Panc1 (cell line): ENCODE results near the gene RNF168.

Source experiments
- TF ChIP-seq, protein P1 (sequence below): fragments of 450-650 bp; IDR thresholded peaks from 2 replicates; pipeline ENCODE4 v1.5.1; 2017; ENCODE audit warnings: mild to moderate bottlenecking
- TF ChIP-seq, protein P2 (sequence below), 2 experiments: IDR thresholded peaks; 2 replicates each; pipeline ENCODE4 v1.6.1; 2011 to 2012; ENCODE audit warnings: low read depth in 2 of 2, control low read depth in 1 of 2, low read length in 1 of 2, mild to moderate bottlenecking in 1 of 2, moderate library complexity in 1 of 2; ENCODE audit not compliant: insufficient read depth in 1 of 2

- TF ChIP-seq, protein P1, sequence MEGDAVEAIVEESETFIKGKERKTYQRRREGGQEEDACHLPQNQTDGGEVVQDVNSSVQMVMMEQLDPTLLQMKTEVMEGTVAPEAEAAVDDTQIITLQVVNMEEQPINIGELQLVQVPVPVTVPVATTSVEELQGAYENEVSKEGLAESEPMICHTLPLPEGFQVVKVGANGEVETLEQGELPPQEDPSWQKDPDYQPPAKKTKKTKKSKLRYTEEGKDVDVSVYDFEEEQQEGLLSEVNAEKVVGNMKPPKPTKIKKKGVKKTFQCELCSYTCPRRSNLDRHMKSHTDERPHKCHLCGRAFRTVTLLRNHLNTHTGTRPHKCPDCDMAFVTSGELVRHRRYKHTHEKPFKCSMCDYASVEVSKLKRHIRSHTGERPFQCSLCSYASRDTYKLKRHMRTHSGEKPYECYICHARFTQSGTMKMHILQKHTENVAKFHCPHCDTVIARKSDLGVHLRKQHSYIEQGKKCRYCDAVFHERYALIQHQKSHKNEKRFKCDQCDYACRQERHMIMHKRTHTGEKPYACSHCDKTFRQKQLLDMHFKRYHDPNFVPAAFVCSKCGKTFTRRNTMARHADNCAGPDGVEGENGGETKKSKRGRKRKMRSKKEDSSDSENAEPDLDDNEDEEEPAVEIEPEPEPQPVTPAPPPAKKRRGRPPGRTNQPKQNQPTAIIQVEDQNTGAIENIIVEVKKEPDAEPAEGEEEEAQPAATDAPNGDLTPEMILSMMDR = no peak
- TF ChIP-seq, protein P2, sequence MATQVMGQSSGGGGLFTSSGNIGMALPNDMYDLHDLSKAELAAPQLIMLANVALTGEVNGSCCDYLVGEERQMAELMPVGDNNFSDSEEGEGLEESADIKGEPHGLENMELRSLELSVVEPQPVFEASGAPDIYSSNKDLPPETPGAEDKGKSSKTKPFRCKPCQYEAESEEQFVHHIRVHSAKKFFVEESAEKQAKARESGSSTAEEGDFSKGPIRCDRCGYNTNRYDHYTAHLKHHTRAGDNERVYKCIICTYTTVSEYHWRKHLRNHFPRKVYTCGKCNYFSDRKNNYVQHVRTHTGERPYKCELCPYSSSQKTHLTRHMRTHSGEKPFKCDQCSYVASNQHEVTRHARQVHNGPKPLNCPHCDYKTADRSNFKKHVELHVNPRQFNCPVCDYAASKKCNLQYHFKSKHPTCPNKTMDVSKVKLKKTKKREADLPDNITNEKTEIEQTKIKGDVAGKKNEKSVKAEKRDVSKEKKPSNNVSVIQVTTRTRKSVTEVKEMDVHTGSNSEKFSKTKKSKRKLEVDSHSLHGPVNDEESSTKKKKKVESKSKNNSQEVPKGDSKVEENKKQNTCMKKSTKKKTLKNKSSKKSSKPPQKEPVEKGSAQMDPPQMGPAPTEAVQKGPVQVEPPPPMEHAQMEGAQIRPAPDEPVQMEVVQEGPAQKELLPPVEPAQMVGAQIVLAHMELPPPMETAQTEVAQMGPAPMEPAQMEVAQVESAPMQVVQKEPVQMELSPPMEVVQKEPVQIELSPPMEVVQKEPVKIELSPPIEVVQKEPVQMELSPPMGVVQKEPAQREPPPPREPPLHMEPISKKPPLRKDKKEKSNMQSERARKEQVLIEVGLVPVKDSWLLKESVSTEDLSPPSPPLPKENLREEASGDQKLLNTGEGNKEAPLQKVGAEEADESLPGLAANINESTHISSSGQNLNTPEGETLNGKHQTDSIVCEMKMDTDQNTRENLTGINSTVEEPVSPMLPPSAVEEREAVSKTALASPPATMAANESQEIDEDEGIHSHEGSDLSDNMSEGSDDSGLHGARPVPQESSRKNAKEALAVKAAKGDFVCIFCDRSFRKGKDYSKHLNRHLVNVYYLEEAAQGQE (IDR thresholded peaks at IDR 0.05; ENCODE audit: insufficient read depth in 1 of 2, low read depth in 2 of 2, low read length in 1 of 2) = no peak
Observed at GRCh38 chr3:196431181-196432136, 72.1 kb downstream of the RNF168 start.
